Renal cortical epithelial cell (primary cell): ENCODE measurements around the gene PEX10. TPM values are rescaled to one million over a fixed set of nuclear protein-coding genes. Genes with fewer than 3 reads are reported as not detected.

ENCODE experiments used
- DNase-seq: peaks from one replicate; pipeline ENCODE4 v3.0.0-alpha.2; 2011; ENCODE audit warnings: low read depth
- total RNA-seq: library from RNA; depleted of rRNA; stranded (reverse); fragments of >200 nt; gene quantifications from 2 replicates; pipeline ENCODE4 v1.2.3, GENCODE V29; 2014

The PEX10 gene
- total RNA-seq, 1 donor from 2014 or later: 38.0 TPM

DNA sequence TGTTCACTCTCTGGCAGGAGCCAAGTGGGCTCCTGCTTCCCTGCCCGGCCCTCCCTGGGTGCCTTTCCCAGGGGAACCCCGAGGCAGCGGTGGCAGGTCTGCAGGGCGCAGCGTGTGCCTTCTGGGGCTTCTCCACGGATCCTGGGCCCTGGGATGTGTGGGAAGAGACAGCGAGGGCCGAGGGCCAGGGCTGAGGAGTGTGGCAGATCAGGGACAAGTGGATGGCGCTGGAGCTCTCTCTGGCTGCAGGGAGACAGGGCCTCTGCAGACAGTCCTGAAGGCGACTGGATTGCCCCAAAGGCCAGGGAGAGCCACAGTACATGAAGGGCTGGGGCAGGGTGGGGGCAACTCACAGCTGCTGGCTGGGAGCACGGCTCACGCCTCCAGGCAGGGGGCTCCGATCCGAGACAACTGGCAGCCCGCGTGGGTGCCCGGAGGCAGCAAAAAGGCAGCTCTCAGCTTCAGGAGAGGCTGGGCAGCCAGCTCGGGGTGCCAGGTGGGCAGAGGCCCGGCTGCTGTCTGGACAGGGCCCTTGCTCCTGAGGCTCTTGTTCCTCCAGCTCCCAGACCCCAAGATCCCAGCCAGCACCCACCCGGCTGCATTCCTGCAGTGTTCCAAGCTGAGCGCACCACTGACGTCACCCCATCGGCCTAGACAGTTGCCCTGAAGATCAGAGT, 37.0 kb downstream of the PEX10 start:
- no peak for DNase-seq

DNA sequence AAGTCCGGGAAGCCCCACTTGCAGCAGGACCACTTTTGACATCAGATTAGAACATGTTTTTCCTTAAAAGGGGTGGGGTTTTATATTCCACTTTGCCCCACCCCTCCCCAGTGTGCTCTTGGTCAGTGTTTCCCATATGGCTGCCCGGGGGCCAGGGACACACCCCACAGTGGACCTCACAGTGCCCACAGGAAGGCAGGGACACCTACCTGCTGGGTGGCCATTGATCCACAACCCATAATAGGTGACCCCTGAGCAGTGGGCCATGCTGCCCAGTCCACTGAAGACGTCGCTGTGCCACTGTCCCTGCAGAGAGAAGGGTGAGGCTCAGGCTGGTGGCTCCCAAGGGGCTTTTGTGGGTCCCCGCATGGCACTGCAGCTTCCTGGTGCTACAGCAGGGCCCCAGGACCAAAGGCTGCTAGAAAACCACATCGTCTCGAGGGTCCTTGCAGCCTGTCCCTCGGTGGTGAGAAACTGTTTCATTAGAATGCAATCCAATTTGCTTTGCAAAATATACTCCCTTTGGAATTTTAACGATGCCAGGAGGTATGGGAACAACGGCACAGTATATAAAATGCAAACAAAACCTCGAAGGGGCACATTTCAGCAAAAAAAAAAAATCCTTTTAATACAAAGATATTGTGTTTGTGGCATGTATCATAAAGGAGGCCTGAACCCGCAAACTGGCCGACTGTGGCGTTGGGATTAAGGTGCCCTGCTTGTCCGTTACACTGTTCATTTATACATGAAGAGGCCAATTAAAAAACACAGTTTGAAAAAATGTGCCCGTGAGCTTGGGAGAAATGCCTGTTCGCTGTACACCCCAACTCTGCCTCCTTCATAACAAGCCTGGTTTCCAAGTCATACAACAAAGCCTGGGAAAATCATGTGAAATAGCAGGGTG, 37.9 kb downstream of the PEX10 start:
- no peak for DNase-seq

DNA sequence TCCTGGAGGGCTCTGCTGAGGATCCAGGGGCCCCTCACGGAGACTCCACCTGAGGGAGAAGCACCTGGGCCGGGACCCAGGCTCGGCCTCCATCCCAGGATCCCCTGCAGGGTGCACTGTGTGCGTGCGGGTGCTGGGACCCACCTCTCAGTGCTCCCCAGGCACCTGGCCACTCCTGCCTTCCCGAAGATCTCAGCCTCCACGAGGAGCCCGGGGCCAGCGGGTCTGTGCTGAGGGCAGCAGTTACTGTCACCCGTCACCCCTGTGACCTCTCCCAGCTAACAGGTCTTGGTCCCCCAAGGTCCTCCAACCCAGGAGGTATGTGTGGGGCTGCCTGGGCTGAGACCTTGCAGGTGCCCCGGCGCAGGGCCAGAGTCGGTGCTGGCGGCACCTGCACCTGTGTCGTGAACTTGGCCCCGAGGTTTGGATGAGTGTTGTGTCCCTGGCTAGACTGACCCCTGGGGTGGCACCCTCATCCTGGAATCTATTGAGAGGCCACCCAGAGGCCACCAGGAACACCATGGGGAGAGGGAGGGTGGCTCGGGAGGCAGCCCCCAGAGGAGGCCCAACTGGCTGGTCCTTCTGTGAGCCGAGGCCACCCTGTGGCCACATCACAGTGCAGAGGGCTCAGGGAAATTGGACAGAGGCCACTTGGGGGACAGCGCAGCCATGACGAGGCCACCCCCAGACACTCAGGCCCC, 38.7 kb downstream of the PEX10 start:
- DNase-seq: no peak

- DNase-seq: no peak
These were observed 39.5 kb downstream of the PEX10 start for GRCh38 chr1:2372551-2373490.

DNA sequence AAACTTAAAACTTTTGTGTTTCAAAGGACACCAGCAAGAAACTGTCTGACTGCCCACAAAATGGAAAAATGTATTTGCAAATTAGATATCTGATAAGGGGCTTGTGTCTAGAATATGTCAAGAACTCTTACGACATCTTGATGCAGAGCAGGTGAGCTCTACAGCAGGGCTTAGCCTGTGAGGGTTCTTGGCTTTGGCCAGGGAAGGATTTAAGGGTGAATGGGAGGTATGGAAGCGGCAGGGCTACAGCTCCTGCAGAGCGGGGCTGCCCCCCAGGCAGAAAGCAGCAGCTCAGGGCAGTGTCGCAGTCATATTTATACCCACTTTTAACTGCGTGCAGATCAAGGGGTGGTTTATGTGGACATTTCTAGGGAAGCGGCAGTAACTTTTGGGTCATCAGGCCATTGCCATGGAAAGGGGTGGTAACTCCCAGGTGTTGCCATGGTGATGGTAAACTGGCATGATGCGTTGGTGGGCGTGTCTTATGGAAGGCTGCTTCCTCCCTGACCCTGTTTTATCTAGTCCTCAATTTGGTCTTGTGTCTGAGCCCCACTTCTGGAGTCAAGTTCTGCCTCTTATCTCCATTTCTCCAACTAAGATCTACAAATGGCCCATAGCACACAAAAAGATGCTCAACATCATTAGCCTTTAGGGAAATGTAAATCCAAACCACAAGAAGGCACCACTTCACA, 44.2 kb downstream of the PEX10 start:
- DNase-seq: no peak

GRCh38 chr1:2363847-2364513, 48.4 kb downstream of the PEX10 start:
- no peak for DNase-seq

DNA sequence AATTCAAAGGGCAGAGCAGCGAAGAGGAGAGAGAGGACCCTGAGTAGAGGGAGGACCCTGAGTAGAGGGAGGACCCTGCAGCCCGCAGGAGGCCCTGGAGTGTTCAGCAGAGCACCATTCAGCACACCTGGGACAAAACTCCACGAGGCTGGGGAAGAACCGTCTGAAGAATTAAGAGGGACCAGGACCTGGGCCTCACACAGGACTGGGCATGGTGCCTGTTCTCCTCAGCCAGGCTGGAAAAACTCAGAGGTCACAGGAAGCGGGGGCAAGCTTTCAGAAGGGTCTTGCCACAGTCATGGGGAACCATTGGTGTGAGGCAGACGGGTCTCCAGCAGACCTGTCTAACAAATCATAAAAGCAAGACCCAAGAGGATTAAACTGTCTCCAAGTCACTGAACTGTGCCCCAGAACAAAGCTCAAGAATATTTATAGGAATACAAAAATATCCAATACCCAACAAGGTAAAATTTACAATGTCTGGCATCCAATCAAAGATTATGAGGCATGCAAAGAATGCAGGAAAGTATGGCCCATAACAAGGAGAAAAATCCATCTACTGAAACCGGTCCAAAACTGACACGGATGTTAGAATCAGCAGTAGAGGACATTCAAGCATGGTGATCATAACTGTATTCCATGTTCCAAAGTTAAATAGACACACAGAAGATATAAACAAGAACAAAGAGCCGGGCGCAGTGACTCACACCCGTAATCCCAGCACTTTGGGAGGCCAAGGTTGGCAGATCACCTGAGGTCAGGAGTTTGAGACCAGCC, 51.6 kb downstream of the PEX10 start:
- DNase-seq: peak; percentile 25

- DNase-seq: no peak
These were observed 53.4 kb downstream of the PEX10 start for GRCh38 chr1:2358651-2359640.

DNA sequence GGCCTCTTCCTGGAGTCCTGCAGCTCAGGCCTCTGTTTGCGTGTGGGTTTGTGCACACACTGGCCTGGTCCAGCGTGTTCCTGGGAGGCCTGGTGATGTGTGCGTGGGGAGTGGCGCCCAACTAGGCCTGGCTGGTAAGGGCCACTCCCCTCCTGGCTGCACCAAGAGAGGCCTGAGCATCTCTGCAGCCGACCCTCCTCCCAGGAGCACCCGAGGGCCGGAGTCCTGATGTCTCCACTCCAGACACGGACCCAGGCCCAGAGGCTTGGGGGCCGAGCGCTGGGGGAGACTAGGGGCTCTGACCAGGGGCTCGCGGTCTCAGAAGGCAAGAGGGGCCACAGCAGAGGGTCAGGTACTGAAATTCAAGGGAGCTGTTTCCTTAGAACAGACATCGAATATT, 54.3 kb downstream of the PEX10 start:
- no peak for DNase-seq

DNA sequence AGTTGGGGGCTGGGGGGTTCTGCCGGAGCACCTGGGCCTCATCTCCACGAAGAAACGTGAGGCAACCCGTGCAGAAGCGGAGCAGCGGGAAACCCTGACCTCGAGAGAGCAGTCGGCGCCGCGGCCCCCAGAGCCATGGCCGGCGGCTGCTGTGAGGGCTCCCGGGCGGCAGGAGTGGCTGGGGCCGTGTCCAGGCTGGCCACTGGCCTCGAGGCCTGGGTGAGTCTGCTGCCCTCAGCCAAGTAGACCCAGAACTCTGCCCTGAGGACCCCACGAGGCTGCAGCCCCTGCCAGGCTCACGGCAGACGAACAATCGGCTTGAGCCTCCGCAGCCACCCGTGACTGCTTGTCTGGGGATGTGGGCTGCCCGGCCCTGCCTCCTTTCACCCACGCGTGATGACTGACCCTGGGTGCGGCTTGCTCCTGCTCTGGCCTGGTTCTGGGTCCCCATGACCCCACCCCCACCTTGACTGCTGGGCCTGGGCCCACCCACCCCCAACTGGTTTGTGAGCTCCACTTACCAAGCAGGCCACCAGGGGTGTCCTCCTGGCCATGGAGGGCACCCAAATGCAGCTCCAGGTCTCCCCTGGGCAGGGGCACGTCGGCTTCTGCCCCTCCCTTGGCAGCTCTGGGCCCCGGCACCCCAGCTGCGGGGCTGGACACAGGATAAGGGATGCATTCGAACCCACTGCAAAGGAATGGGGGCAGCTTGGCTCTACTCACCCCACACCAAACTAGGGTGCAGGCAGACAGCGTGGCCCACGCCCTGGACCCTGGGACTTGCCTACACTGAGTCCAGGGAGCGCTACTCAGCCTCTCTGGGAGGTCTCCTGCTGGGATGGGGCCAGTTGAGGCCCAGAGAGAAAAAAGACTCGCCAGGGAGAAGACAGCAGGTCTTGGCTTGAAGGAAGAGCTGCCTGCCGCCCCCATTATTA, 55.2 kb downstream of the PEX10 start:
- DNase-seq: no peak

DNA sequence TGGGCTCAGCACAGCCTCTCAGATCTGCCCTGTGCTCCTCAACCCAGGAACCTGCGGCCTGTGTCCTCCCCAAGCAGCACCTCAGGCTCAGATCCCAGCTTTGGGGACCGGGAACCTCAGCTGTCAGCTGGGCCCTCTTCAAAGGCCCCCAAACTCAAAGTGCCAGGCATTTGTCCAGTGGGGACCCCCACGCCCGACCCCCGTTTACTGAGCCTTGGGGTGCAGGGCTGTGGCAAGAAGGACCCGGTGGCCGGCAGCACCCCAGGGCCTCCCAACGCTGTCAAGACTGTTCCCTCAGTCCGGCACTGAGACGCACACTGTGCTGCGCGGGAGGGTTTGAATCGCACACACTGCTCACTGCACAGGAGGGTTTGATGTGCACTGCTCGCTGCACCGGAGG, 56.0 kb downstream of the PEX10 start:
- DNase-seq: no peak

- DNase-seq: no peak
These were observed 56.7 kb downstream of the PEX10 start for GRCh38 chr1:2355373-2356261.

- no peak for DNase-seq
These were observed 57.6 kb downstream of the PEX10 start for GRCh38 chr1:2354511-2355372.
